Measurements from ENCODE around the gene TBC1D10A. TPM values are rescaled to one million over a fixed set of nuclear protein-coding genes. Genes with fewer than 3 reads are reported as not detected.

Gene TBC1D10A
- total RNA-seq, 1 experiment from 2014 or later = 8.4 TPM

GRCh38 chr22:30323246-30323645 is 3.5 kb downstream of the TBC1D10A start:
- TF ChIP-seq EZH2 (IDR thresholded peaks at IDR 0.05; ENCODE audit: borderline replicate concordance, low read depth, low read length, poor library complexity, severe bottlenecking) (no peak), CTCF (conservative IDR thresholded peaks at IDR 0.05; ENCODE audit: low read depth, low read length) (no peak)
- H3K27ac ChIP-seq (ENCODE audit: low read depth, low read length, poor library complexity, severe bottlenecking) = no peak overlapping the region
- peaks cover 23% of the 10 kb centered on the region for H3K4me1 ChIP-seq (ENCODE audit: insufficient read depth, low read length, poor library complexity, severe bottlenecking)
- H3K4me3 ChIP-seq (ENCODE audit: low read depth, low read length, poor library complexity, severe bottlenecking) = no peak overlapping the region
- no peaks in the 10 kb centered on the region for H3K27me3 ChIP-seq (replicated peaks; ENCODE audit: insufficient read depth, low read depth, low read length, poor library complexity)
- DNase-seq (ENCODE audit: low spot score) = no peak
- intact Hi-C loops (cut with micrococcal nuclease; ENCODE audit: unreplicated experiment) = no loop called here
- ChIA-PET CTCF (no interaction called here), POLR2A (ENCODE audit: low non-redundant PET) (no interaction called here)
- BruUV-seq (replicated peaks) = no TSS peak
- no peaks in the 10 kb centered on the region for H3K9me3 ChIP-seq (ENCODE audit: low read depth, low read length, poor library complexity, severe bottlenecking)
- no peaks in the 10 kb centered on the region for H3K36me3 ChIP-seq (ENCODE audit: insufficient read depth, low read length, poor library complexity, severe bottlenecking)

GRCh38 chr22:30321461-30321860 is 5.3 kb downstream of the TBC1D10A start:
- POLR2A ChIA-PET (ENCODE audit: low non-redundant PET) = no interaction called here
- Histone ChIP-seq H3K27ac (ENCODE audit: low read depth, low read length, poor library complexity, severe bottlenecking) (no peak overlapping the region), H3K4me1 (ENCODE audit: insufficient read depth, low read length, poor library complexity, severe bottlenecking) (peaks cover 15% of the 10 kb centered on the region), H3K27me3 (replicated peaks; ENCODE audit: insufficient read depth, low read depth, low read length, poor library complexity) (no peaks in the 10 kb centered on the region), H3K9me3 (ENCODE audit: low read depth, low read length, poor library complexity, severe bottlenecking) (no peaks in the 10 kb centered on the region), H3K36me3 (ENCODE audit: insufficient read depth, low read length, poor library complexity, severe bottlenecking) (no peaks in the 10 kb centered on the region), H3K4me3 (ENCODE audit: low read depth, low read length, poor library complexity, severe bottlenecking) (no peak overlapping the region)
- DNase-seq (ENCODE audit: low spot score) = no peak
- no peak for TF ChIP-seq EZH2 (IDR thresholded peaks at IDR 0.05; ENCODE audit: borderline replicate concordance, low read depth, low read length, poor library complexity, severe bottlenecking)
- TF ChIP-seq CTCF (conservative IDR thresholded peaks at IDR 0.05; ENCODE audit: low read depth, low read length) = no peak
- intact Hi-C loops (cut with micrococcal nuclease; ENCODE audit: unreplicated experiment) = no loop called here
- CTCF ChIA-PET = no interaction called here
- BruUV-seq (replicated peaks) = no TSS peak

GRCh38 chr22:30320021-30320556 is 6.7 kb downstream of the TBC1D10A start:
- Histone ChIP-seq H3K27ac (ENCODE audit: low read depth, low read length, poor library complexity, severe bottlenecking) (no peak overlapping the region), H3K9me3 (ENCODE audit: low read depth, low read length, poor library complexity, severe bottlenecking) (no peaks in the 10 kb centered on the region), H3K36me3 (ENCODE audit: insufficient read depth, low read length, poor library complexity, severe bottlenecking) (no peaks in the 10 kb centered on the region), H3K4me1 (ENCODE audit: insufficient read depth, low read length, poor library complexity, severe bottlenecking) (peaks cover 5% of the 10 kb centered on the region), H3K27me3 (replicated peaks; ENCODE audit: insufficient read depth, low read depth, low read length, poor library complexity) (no peaks in the 10 kb centered on the region), H3K4me3 (ENCODE audit: low read depth, low read length, poor library complexity, severe bottlenecking) (no peak overlapping the region)
- intact Hi-C loops (cut with micrococcal nuclease; ENCODE audit: unreplicated experiment) = no loop called here
- no peak for TF ChIP-seq CTCF (conservative IDR thresholded peaks at IDR 0.05; ENCODE audit: low read depth, low read length)
- no peak for TF ChIP-seq EZH2 (IDR thresholded peaks at IDR 0.05; ENCODE audit: borderline replicate concordance, low read depth, low read length, poor library complexity, severe bottlenecking)
- ChIA-PET CTCF (no interaction called here), POLR2A (ENCODE audit: low non-redundant PET) (no interaction called here)
- BruUV-seq (replicated peaks) = no TSS peak
- no peak for DNase-seq (ENCODE audit: low spot score)
